Measurements from ENCODE around the gene CCNL1. TPM values are rescaled to one million over a fixed set of nuclear protein-coding genes. Genes with fewer than 3 reads are reported as not detected.
"Not testable (repeated sequence)": the region's sequence is repeated elsewhere in the genome, so short reads cannot be mapped to it uniquely, and the experiment has no call there.

Gene CCNL1
- total and polyA plus RNA-seq, 2 experiments from 2014 or later = 87.6 to 223 TPM

GRCh38 chr3:157195965-157196364, 36.0 kb upstream of the CCNL1 start:
- no peaks in the 10 kb centered on the region for H3K4me1 ChIP-seq (ENCODE audit: low read depth)
- no peaks in the 10 kb centered on the region for H3K36me3 ChIP-seq
- no peak for TF ChIP-seq CTCF (IDR thresholded peaks at IDR 0.05; ENCODE audit: low read depth, low read length)
- no peak overlapping the region for H3K4me3 ChIP-seq
- no peaks in the 10 kb centered on the region for H3K27me3 ChIP-seq
- no peak overlapping the region for H3K27ac ChIP-seq
- no peaks in the 10 kb centered on the region for H3K9me3 ChIP-seq (ENCODE audit: low read depth)
- no peak for DNase-seq (ENCODE audit: low read depth in 1 of 2, low spot score in 1 of 2)

- H3K36me3 ChIP-seq; DNase-seq (ENCODE audit: low read depth in 1 of 2, low spot score in 1 of 2); H3K4me1 ChIP-seq (ENCODE audit: low read depth); H3K27me3 ChIP-seq; H3K9me3 ChIP-seq (ENCODE audit: low read depth); H3K4me3 ChIP-seq; H3K27ac ChIP-seq: not testable (repeated sequence)
Measured at GRCh38 chr3:157191149-157191548, 31.2 kb upstream of the CCNL1 start.

- Histone ChIP-seq H3K27me3 (no peaks in the 10 kb centered on the region), H3K4me3 (no peak overlapping the region), H3K9me3 (ENCODE audit: low read depth) (no peaks in the 10 kb centered on the region), H3K36me3 (no peaks in the 10 kb centered on the region), H3K27ac (no peak overlapping the region), H3K4me1 (ENCODE audit: low read depth) (no peaks in the 10 kb centered on the region)
- TF ChIP-seq CTCF (IDR thresholded peaks at IDR 0.05; ENCODE audit: low read depth, low read length) = no peak
- no peak for DNase-seq (ENCODE audit: low read depth in 1 of 2, low spot score in 1 of 2)
Measured at GRCh38 chr3:157190380-157190872, 30.5 kb upstream of the CCNL1 start.

GRCh38 chr3:157188391-157188790, 28.4 kb upstream of the CCNL1 start:
- Histone ChIP-seq H3K27me3 (no peaks in the 10 kb centered on the region), H3K4me1 (ENCODE audit: low read depth) (no peaks in the 10 kb centered on the region), H3K36me3 (no peaks in the 10 kb centered on the region), H3K9me3 (ENCODE audit: low read depth) (no peaks in the 10 kb centered on the region), H3K27ac (no peak overlapping the region), H3K4me3 (no peak overlapping the region)
- DNase-seq (ENCODE audit: low read depth in 1 of 2, low spot score in 1 of 2) = no peak
- TF ChIP-seq CTCF (IDR thresholded peaks at IDR 0.05; ENCODE audit: low read depth, low read length) = no peak

- no peak overlapping the region for H3K4me3 ChIP-seq
- DNase-seq (ENCODE audit: low read depth in 1 of 2, low spot score in 1 of 2) = peak in 1 of 2 donors; percentile 6
- no peaks in the 10 kb centered on the region for H3K9me3 ChIP-seq (ENCODE audit: low read depth)
- TF ChIP-seq CTCF (IDR thresholded peaks at IDR 0.05; ENCODE audit: low read depth, low read length) = no peak
- no peaks in the 10 kb centered on the region for H3K4me1 ChIP-seq (ENCODE audit: low read depth)
- H3K27ac ChIP-seq = no peak overlapping the region
- no peaks in the 10 kb centered on the region for H3K27me3 ChIP-seq
- H3K36me3 ChIP-seq = no peaks in the 10 kb centered on the region
Measured at GRCh38 chr3:157182879-157183278, 22.9 kb upstream of the CCNL1 start.

GRCh38 chr3:157180262-157180661, 20.3 kb upstream of the CCNL1 start:
- no peak for TF ChIP-seq CTCF (IDR thresholded peaks at IDR 0.05; ENCODE audit: low read depth, low read length)
- Histone ChIP-seq H3K4me3 (no peak overlapping the region), H3K27ac (no peak overlapping the region)

More at GRCh38 chr3:157180262-157180661, 20.3 kb upstream of the CCNL1 start:
- Histone ChIP-seq H3K36me3 (no peaks in the 10 kb centered on the region), H3K27me3 (no peaks in the 10 kb centered on the region), H3K4me1 (ENCODE audit: low read depth) (no peaks in the 10 kb centered on the region), H3K9me3 (ENCODE audit: low read depth) (no peaks in the 10 kb centered on the region)
- no peak for DNase-seq (ENCODE audit: low read depth in 1 of 2, low spot score in 1 of 2)
